Fibroblast of skin of left biceps (primary cell): Measurements from ENCODE around the gene PALLD.

Experiments used
- DNase-seq, 2 experiments: peaks; one replicate each; pipeline ENCODE4 v3.0.0-alpha.2; 2013; ENCODE audit warnings: low read depth in 2 of 2

PALLD gene

GRCh38 chr4:168876106-168876505 is 379.3 kb downstream of the PALLD start:
- no peak for DNase-seq

- DNase-seq = no peak
Measured at GRCh38 chr4:168877511-168878491, 380.9 kb downstream of the PALLD start.

GRCh38 chr4:168878623-168879022 is 381.8 kb downstream of the PALLD start:
- DNase-seq = no peak

- DNase-seq = no peak
Measured at GRCh38 chr4:168879188-168879587, 382.3 kb downstream of the PALLD start.

GRCh38 chr4:168880072-168880675 is 383.3 kb downstream of the PALLD start:
- no peak for DNase-seq

GRCh38 chr4:168880811-168881595 is 384.2 kb downstream of the PALLD start:
- DNase-seq = no peak

GRCh38 chr4:168881781-168882420 is 385.0 kb downstream of the PALLD start:
- DNase-seq = no peak

GRCh38 chr4:168882650-168883233 is 385.9 kb downstream of the PALLD start:
- no peak for DNase-seq

- peak; percentile 52 to 65 for DNase-seq
Measured at GRCh38 chr4:168883513-168883912, 386.7 kb downstream of the PALLD start.

GRCh38 chr4:168884251-168885124 is 387.6 kb downstream of the PALLD start:
- DNase-seq = no peak

- no peak for DNase-seq
Measured at GRCh38 chr4:168885400-168885799, 388.5 kb downstream of the PALLD start.

GRCh38 chr4:168886351-168886750 is 389.5 kb downstream of the PALLD start:
- no peak for DNase-seq

- DNase-seq = no peak
Measured at GRCh38 chr4:168887809-168888208, 391.0 kb downstream of the PALLD start.

- DNase-seq = no peak
Measured at GRCh38 chr4:168888715-168889215, 391.9 kb downstream of the PALLD start.

- DNase-seq = no peak
Measured at GRCh38 chr4:168891086-168891485, 394.2 kb downstream of the PALLD start.

GRCh38 chr4:168891688-168892087 is 394.8 kb downstream of the PALLD start:
- DNase-seq = no peak

- no peak for DNase-seq
Measured at GRCh38 chr4:168892475-168892874, 395.6 kb downstream of the PALLD start.

- no peak for DNase-seq
Measured at GRCh38 chr4:168893205-168893604, 396.4 kb downstream of the PALLD start.

GRCh38 chr4:168893807-168894206 is 397.0 kb downstream of the PALLD start:
- DNase-seq = no peak

- DNase-seq = no peak
Measured at GRCh38 chr4:168900080-168900479, 403.2 kb downstream of the PALLD start.
